ACHN (cell line): ENCODE data around the gene USF3.
"Not testable (repeated sequence)": the region's sequence is repeated elsewhere in the genome, so short reads cannot be mapped to it uniquely, and the experiment has no call there.

ENCODE experiments used
- DNase-seq: peaks from one replicate; pipeline ENCODE4 v3.0.0-alpha.2; 2015
- in situ Hi-C: cut with HindIII; loops from 2 replicates; pipeline ENCODE4 v1.10.0; 2017; ENCODE audit warnings: low sequenced_read_pairs, low pct_ligation_motif_present, low pct_unique_long_range_greater_than_20kb

Gene USF3

GRCh38 chr3:113663324-113663750 lies 33.1 kb downstream of the USF3 start:
- in situ Hi-C loops: no loop called here
- no peak for DNase-seq

GRCh38 chr3:113662824-113663223 lies 33.6 kb downstream of the USF3 start:
- DNase-seq: no peak
- in situ Hi-C loops: no loop called here

- in situ Hi-C loops: no loop called here
- no peak for DNase-seq
Measured at GRCh38 chr3:113660896-113661295, 35.5 kb downstream of the USF3 start.

- in situ Hi-C loops: no loop called here
- no peak for DNase-seq
Measured at GRCh38 chr3:113660458-113660857, 36.0 kb downstream of the USF3 start.

GRCh38 chr3:113659996-113660395 lies 36.4 kb downstream of the USF3 start:
- no peak for DNase-seq
- in situ Hi-C loops: no loop called here

GRCh38 chr3:113659101-113659541 lies 37.3 kb downstream of the USF3 start:
- in situ Hi-C loops: no loop called here
- no peak for DNase-seq

- in situ Hi-C loops: no loop called here
- DNase-seq: no peak
Measured at GRCh38 chr3:113658107-113658506, 38.3 kb downstream of the USF3 start.

DNA sequence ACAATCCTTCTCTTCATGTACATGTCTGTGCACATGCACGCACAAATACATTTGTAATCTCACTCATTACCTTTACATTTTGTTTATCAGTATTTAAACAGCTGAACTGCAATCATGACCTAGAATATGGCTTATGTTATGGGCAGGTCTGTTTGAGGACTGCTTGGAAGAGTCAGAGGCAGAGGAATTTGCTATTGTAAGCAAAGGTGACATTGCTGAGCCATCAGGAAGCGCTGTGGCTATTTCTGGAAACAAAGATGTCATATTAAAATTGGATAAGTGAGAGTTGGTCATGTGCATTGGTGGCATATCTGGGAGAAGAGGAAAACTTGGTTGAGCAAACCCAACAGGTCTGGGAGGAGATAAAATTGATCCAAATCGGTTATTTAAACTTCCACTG lies 41.6 kb downstream of the USF3 start:
- in situ Hi-C loops: no loop called here
- no peak for DNase-seq

DNA sequence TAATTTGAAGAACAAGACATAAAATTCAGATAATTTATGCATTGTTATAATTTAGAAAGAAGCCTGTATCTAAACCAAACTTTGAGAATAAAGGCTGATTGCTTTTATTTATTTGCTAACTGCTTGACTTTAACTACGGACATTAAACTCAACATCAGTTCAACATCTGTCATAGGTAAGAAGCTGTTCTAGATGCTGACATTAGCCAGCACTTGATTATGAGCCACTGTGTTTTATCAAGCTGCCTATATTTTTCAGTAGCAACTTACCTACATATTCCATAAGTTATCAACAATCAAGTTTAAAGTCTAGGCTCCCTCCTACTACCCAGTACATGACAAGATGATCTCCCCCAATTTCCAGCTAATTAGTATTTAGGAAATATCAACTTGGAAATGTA lies 42.1 kb downstream of the USF3 start:
- in situ Hi-C loops: no loop called here
- DNase-seq: no peak

DNA sequence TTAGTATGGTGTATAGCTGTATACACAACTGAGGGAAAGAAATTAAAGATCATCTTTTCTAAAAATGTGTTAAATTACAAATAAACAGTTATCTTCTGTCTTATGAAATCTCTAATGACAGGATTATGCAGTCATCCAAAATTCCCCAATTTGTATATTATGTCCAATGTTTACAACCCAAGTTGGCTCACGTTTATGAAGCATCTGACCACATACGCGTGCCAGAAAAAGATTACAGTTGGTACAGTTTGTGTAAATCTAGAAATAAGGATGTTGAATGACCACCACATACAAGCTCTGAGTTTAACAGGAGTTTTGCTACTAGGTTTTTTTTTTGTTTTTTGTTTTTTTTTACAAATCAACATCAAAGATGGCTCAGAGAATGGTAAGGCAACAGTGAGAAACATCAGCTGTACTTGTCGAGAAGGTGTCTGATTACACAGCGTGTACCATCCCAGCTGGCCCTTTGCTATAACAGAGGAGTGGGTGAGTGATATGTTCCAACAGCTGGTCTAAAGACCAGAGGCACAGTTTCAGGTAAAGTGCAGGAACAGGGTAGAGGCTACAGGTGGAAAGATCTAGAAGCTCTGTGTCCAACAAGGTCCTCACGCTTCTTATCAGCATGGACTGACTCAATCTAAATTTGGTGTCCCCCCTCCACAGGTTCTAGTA lies 47.1 kb downstream of the USF3 start:
- in situ Hi-C loops: no loop called here

DNA sequence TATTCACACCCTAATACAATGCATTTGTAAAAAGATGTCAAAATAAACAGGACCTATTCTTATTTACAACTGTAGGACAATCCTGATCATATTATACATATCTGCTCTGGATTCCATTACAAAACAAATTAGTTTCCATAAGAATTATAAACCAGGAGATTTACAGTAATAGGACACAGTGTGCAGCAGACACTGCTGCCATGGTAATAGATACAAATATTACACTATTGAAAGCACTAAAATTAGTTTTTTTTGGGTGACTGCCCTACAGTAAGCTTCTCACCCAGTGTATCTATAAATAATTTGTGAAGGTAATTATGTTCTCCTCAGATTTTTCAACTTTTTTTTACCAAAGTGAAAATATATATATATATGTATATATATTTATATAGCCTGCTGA lies 47.9 kb downstream of the USF3 start:
- DNase-seq: no peak
- in situ Hi-C loops: no loop called here

More for the DNA sequence above, 47.1 kb downstream of the USF3 start:
- no peak for DNase-seq

DNA sequence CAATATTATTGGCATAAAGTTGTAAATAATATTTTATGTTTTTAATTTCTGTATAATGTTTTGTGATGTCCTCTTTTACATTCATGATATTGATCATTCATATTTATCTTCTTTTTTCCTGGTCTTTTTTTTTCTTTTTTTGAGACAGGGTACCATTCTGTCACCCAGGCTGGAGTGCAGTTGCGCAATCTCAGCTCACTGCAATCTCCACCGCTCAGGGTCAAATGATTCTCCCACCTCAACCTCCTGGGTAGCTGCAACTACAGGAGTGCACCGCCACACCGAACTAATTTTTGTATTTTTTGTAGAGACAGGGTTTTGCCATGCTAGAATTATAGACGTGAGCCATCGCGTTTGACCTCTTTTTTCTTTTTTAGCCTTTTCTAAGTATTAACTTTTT lies 52.9 kb downstream of the USF3 start:
- in situ Hi-C loops: no loop called here
- no peak for DNase-seq

GRCh38 chr3:113638910-113639309 lies 57.5 kb downstream of the USF3 start:
- in situ Hi-C loops: no loop called here
- DNase-seq: no peak

GRCh38 chr3:113637756-113638155 lies 58.7 kb downstream of the USF3 start:
- in situ Hi-C loops: no loop called here
- no peak for DNase-seq

DNA sequence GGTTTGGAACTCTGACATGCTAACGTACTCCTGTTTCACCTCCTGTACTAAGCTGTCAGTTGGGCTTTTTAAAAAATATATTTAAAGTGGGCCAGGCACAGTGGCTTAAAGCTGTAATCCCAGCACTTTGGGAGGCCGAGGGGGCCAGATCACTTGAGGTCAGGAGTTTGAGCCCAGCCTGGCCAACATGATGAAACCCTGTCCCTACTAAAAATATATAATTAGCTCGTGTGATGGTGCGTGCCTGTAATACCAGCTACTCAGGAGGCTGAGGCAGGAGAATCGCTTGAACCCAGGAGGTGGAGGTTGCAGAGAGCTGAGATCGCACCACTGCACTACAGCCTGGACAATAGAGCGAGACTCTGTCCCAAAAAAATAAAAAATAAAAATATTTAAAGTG lies 60.4 kb downstream of the USF3 start:
- DNase-seq, in situ Hi-C loops: not testable (repeated sequence)

GRCh38 chr3:113634782-113635474 lies 61.5 kb downstream of the USF3 start:
- no peak for DNase-seq
- in situ Hi-C loops: no loop called here

DNA sequence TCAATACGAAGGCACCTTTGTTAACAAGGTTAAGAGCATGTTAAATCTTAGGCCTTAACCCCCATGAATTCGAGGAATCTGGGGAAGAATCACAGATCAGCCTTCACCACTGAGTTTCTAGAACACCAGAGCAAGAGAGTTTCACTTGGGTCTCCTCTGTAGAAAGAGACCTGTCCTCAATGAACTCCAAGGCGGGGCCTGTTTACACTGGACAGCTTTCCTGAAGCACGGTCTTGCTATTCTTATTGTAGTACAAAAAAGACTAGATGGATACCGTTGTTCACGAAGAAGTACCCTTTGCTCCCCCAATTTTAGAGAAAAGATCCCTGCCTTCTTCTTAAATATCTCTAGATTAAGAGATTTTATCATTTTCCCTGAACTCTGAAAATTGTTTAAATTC lies 64.9 kb downstream of the USF3 start:
- in situ Hi-C loops: no loop called here
- no peak for DNase-seq

DNA sequence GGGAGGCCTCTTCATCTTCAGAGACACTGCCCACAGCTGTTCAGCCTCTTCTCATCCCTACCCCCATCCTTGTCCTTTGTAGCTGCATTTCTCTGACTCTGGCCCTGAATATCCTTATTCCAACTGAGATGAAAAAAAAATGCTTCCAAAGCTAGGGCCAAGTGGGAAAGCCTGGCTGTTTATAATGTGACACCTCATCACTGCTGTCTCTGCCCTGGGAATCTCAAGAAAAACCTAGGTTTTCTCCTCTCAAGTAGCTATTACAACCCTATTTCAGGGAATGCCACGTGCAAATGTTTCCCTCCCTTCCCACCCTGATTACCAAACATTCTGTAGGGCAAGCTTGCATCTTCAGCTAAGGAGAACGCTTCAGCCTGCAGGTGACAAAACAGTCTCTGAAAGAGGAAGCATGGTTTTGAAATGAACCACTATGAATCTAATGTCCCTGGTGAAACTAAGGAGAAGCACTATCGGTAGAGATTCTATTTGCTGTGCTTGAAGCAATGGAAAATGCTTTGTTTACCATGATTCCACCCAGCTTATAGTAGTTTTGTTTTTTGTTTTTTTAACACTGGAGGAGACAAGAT lies 65.4 kb downstream of the USF3 start:
- no peak for DNase-seq
- in situ Hi-C loops: no loop called here

DNA sequence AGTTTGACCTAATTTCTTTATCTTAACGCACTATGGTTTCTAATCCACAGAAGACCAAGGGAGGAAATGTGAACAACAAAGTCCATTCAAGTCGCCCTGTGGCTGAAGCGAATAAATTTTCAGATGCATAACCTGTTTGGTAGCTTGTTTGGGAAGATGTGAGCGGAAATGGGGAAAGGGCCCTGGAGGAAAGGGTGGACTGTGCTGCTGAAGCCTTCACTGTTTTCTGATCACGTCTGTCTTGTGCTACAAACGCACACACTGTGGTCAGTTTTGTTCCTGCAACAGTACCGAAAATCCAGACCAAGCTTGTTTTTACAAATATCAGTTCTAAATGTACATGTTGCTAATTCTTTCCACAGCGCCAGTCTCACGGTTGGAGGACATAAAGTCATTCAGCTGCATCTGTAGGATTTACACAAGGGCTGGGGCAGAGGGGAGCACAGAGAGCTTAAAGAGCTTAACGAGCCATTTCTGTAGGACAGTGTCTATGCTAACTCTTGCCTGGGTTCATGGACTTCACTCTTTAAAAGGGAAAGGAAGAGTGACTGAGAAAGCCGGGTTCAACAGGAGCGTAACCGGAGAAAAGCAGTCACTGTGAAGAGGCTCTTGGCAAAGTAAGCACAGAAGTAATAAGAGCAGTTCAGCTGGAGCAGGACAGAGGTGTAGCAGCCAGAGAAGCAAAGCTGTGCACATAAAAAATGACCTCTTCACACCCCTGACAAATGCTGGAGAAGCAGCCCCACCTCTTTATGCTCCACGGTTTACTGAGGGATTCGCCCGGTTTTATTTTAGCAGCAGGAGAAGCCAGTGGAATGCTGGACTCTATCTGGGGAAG lies 66.6 kb downstream of the USF3 start:
- in situ Hi-C loops: no loop called here
- DNase-seq: no peak
